Metanephros (tissue), 2 donors: Measurements from ENCODE around the gene IL4I1. TPM values are rescaled to one million over a fixed set of nuclear protein-coding genes. Genes with fewer than 3 reads are reported as not detected.

Source experiments
- small RNA-seq: library from RNA; depleted of rRNA; stranded (forward); fragments of <200 nt; gene quantifications from one replicate; pipeline ENCODE3, GENCODE V24; 2014; ENCODE audit warnings: low replicate concordance
- total RNA-seq: library from RNA; depleted of rRNA; stranded (reverse); fragments of >200 nt; gene quantifications from one replicate; pipeline ENCODE4 v1.2.3, GENCODE V29; 2014

Gene IL4I1
- 2.2 TPM for total RNA-seq

DNA sequence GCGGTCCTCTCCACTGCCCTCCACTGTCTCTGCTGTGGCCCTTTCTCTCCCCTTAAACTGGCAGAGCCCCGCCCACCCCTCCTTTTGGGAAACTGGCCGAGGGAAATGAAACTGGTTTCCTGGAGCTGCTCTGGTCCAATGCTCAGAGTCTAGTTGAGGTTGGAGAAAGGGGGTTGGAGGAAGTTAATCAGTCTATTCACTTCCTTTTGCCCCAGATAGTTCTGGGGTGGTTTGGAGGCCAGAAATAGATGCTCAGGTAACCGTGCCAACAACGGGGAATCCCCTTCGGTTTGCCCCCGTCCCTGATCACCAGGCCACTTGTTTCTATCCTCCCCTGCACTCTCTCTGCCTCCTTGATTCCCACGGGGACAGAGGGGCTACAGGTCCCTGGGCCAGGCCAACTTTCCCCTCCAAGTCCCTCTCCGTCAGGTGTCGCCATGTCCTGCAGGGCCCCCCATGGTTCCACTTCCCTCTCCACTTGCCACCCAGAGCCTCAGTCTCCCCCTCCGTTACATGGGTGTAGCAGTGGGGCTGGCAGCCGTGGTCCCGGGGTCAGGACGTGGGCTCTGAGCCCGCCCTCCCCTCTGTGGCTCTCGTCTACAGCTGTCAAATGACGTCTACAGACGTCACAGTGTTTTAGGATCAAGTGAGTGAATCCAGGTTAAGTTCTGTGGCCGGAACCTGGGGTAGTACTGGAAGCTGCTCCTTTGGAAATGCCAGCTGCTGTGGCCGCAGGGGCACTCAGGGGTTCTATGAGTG, at the start of gene IL4I1:
Gene IL4I1 (minus strand): TSS at position 25 of the 759 bp plus-strand sequence. CDS start 727 bp downstream, outside the sequence.

DNA sequence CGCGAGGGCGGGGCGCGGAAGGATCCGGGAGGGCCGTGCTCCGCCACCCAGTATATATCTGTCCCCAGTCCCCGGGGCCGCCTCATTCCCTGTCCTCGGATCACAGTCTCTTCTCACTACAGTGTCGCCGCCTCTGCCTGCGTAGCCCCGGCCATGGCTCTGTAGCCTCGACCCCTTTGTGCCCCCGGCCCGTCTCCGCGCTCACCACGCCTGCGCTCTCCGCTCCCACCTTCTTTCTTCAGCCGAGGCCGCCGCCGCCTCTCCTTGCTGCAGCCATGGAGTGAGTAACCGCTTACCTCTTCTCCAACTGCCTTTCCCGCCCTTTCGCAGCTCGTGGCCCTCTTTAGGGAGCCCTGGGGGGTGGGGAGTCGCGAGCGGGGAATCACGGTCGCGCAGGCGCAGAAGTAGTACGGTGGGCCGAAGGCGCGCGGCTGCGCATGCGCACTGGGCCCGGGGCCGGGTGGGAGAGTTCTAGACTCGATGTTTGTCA, 32.5 kb upstream of the IL4I1 start, which contains the start of the genes ATF5 and NUP62:
Gene ATF5 (plus strand): TSS at position 85 of the 490 bp plus-strand sequence. CDS start 1,646 bp downstream, outside the sequence.
Gene NUP62 (minus strand): TSS at position 384 of the 490 bp plus-strand sequence. CDS start 19,697 bp downstream, outside the sequence.

GRCh38 chr19:49877020-49877878, 19.4 kb downstream of the IL4I1 start, which contains the start of the genes AKT1S1 and TBC1D17:
AKT1S1 (minus strand) TSS chr19:49877355; CDS start chr19:49873295, 4,060 bp downstream.
TBC1D17 (plus strand) TSS chr19:49877702; CDS start chr19:49877724, 22 bp downstream.

GRCh38 chr19:49866933-49867782, 29.5 kb downstream of the IL4I1 start, which contains the start of gene PNKP:
PNKP (minus strand) TSS chr19:49867576; CDS start chr19:49867204, 372 bp downstream.

GRCh38 chr19:49850487-49851342, 46.0 kb downstream of the IL4I1 start, which contains the start of gene PTOV1:
PTOV1 (plus strand) TSS chr19:49851159.

Small RNA genes lying within 50 kb of the gene (small RNA-seq; reads per million reads assigned to genes)
- not detected for gene MIR4749

Other genes starting within 250 kb of the IL4I1 start
- 52.4 TPM for gene IRF3, start 231.0 kb downstream of the IL4I1 start, total RNA-seq
- gene BCL2L12, start 231.0 kb downstream of the IL4I1 start, total RNA-seq = 13.0 TPM
- gene PRMT1, start 219.6 kb downstream of the IL4I1 start, total RNA-seq = 246 TPM
- 0.76 TPM for gene ADM5, start 207.3 kb downstream of the IL4I1 start, total RNA-seq
- gene CPT1C, start 205.8 kb downstream of the IL4I1 start, total RNA-seq = 10.9 TPM
- gene TSKS, start 133.6 kb downstream of the IL4I1 start, total RNA-seq = 0.18 TPM
- gene AP2A1, start 129.9 kb downstream of the IL4I1 start, total RNA-seq = 93.1 TPM
- gene FUZ, start 83.6 kb downstream of the IL4I1 start, total RNA-seq = 29.6 TPM
- gene MED25, start 78.6 kb downstream of the IL4I1 start, total RNA-seq = 47.2 TPM
- gene PTOV1, start 45.7 kb downstream of the IL4I1 start, total RNA-seq = 167 TPM
- gene PNKP, start 29.3 kb downstream of the IL4I1 start, total RNA-seq = 65.4 TPM
- gene AKT1S1, start 19.5 kb downstream of the IL4I1 start, total RNA-seq = 12.1 TPM
- 26.9 TPM for gene TBC1D17, start 19.2 kb downstream of the IL4I1 start, total RNA-seq
- gene ATF5, start 32.3 kb upstream of the IL4I1 start, total RNA-seq = 5.7 TPM
- 47.2 TPM for gene NUP62, start 32.6 kb upstream of the IL4I1 start, total RNA-seq
- 13.3 TPM for gene SIGLEC11, start 64.3 kb upstream of the IL4I1 start, total RNA-seq
- 32.6 TPM for gene VRK3, start 128.5 kb upstream of the IL4I1 start, total RNA-seq
- gene ZNF473, start 129.1 kb upstream of the IL4I1 start, total RNA-seq = 8.2 TPM